Chondrocyte (in vitro differentiated cells): ENCODE data around the gene DENND4A. TPM values are rescaled to one million over a fixed set of nuclear protein-coding genes. Genes with fewer than 3 reads are reported as not detected.
A peak's percentile ranks its signal among the peaks of the same experiment; 100 is the strongest.

Source experiments
- DNase-seq: peaks from one replicate; pipeline ENCODE4 v3.0.0; 2021; ENCODE audit warnings: mixed read lengths, low spot score
- H3K27ac Mint-ChIP-seq: one replicate; pipeline ENCODE4 v1.8.0; 2021; ENCODE audit warnings: mild to moderate bottlenecking, moderate library complexity, mixed read lengths; ENCODE audit not compliant: unreplicated experiment
- H3K27me3 Mint-ChIP-seq: 2 replicates; pipeline ENCODE4 v1.8.0; 2021; ENCODE audit warnings: low read depth, mixed read lengths
- H3K36me3 Mint-ChIP-seq: 2 replicates; pipeline ENCODE4 v1.8.0; 2021; ENCODE audit warnings: low read depth, mixed read lengths
- H3K4me1 Mint-ChIP-seq: 2 replicates; pipeline ENCODE4 v1.8.0; 2021; ENCODE audit warnings: low read depth, mild to moderate bottlenecking, mixed read lengths
- H3K4me3 Mint-ChIP-seq: one replicate; pipeline ENCODE4 v1.8.0; 2021; ENCODE audit warnings: mild to moderate bottlenecking, moderate library complexity, mixed read lengths; ENCODE audit not compliant: unreplicated experiment
- H3K9me3 Mint-ChIP-seq: 2 replicates; pipeline ENCODE4 v1.8.0; 2021; ENCODE audit warnings: low read depth, mixed read lengths
- total RNA-seq: library from RNA; stranded (reverse); gene quantifications from 3 replicates; pipeline ENCODE4 v1.2.1, GENCODE V29; 2021
- TF ChIP-seq, protein P1 (sequence below): fragments of 200-600 bp; sonication (generic); IDR thresholded peaks from 2 replicates; pipeline ENCODE4 v1.5.0; 2021; ENCODE audit warnings: antibody characterized with exemption, mild to moderate bottlenecking, moderate library complexity

Gene DENND4A
- total RNA-seq, 1 donor from 2014 or later: 9.7 TPM

DNA sequence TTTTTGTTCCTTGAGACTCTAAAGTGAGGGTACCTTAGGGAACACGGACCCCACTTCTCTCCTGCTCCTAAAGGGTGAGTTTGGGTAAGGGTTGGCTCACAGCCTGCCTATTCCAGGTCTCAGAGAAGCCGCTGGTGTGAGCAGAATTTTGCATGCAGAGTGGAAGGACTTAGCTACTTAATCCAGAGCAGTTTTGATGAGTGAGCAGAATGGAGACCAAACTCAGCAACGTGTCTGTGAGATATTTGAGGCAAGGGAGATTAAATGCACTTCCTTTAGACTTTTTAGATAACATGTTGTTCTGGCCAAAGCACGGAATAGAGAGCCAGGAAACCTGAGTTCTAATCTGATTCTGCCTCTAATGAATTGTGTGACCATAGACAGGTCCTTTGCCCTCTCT lies 165.2 kb downstream of the DENND4A start:
- H3K4me1 Mint-ChIP-seq: no peaks in the 10 kb centered on the region
- TF ChIP-seq, protein P1, sequence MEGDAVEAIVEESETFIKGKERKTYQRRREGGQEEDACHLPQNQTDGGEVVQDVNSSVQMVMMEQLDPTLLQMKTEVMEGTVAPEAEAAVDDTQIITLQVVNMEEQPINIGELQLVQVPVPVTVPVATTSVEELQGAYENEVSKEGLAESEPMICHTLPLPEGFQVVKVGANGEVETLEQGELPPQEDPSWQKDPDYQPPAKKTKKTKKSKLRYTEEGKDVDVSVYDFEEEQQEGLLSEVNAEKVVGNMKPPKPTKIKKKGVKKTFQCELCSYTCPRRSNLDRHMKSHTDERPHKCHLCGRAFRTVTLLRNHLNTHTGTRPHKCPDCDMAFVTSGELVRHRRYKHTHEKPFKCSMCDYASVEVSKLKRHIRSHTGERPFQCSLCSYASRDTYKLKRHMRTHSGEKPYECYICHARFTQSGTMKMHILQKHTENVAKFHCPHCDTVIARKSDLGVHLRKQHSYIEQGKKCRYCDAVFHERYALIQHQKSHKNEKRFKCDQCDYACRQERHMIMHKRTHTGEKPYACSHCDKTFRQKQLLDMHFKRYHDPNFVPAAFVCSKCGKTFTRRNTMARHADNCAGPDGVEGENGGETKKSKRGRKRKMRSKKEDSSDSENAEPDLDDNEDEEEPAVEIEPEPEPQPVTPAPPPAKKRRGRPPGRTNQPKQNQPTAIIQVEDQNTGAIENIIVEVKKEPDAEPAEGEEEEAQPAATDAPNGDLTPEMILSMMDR: no peak
- H3K9me3 Mint-ChIP-seq: no peaks in the 10 kb centered on the region
- no peaks in the 10 kb centered on the region for H3K27me3 Mint-ChIP-seq
- peaks cover 17% of the 10 kb centered on the region for H3K36me3 Mint-ChIP-seq
- H3K4me3 Mint-ChIP-seq: no peak overlapping the region
- DNase-seq: no peak
- no peak overlapping the region for H3K27ac Mint-ChIP-seq

DNA sequence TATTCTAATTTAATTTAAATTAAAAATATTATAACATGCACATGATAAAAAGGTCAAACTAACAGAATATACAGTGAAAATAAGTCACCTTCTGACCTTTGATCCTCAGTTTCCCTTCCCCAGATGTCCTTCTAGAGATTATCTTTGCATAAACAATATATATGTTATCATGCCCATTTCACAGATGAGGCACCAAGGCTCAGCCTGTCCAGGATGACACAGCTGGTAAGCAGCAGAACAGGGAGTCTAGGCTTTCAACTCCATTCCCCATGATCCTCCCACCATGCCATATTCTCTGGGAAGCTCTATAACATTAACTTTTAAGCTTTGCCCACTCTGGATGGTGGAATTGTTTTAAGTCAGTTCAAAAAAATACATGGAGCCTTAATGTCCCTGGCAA lies 169.0 kb downstream of the DENND4A start:
- Mint-ChIP-seq H3K27ac (no peak overlapping the region), H3K4me1 (no peaks in the 10 kb centered on the region), H3K27me3 (no peaks in the 10 kb centered on the region), H3K36me3 (peaks cover 17% of the 10 kb centered on the region), H3K4me3 (no peak overlapping the region), H3K9me3 (no peaks in the 10 kb centered on the region)
- TF ChIP-seq, protein P1: no peak
- no peak for DNase-seq

DNA sequence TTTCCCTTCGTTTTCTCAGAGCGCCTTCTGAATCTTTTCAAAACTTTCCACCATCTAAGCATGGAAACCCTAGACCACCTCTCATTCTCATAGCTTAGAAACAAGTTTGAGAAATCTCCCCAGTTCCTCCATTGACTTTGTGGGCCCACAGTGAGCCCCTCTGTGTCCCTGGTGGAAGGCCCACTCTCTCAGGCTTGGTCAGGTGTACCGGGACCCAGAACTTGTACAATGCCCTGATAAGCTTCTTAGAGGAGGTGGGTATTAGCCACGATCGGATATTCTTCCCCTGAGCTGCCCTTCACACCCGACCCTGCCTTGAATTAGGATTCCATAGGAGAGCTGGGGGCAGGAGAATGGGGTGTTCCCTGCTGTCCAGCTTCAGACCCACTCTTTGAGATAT lies 170.5 kb downstream of the DENND4A start, which contains the start of gene SLC24A1:
Gene SLC24A1, plus strand, starts transcription at position 301 of the 400 bp plus-strand sequence. CDS start 2,143 bp downstream, outside the sequence.
- H3K27me3 Mint-ChIP-seq: no peaks in the 10 kb centered on the region
- DNase-seq: no peak
- peak within 1 kb of the TSS; percentile 15 for H3K27ac Mint-ChIP-seq
- H3K9me3 Mint-ChIP-seq: peaks cover 6% of the 10 kb centered on the region
- no peaks in the 10 kb centered on the region for H3K4me1 Mint-ChIP-seq
- TF ChIP-seq, protein P1: no peak
- H3K36me3 Mint-ChIP-seq: peaks cover 17% of the 10 kb centered on the region
- no peak within 1 kb of the TSS for H3K4me3 Mint-ChIP-seq

DNA sequence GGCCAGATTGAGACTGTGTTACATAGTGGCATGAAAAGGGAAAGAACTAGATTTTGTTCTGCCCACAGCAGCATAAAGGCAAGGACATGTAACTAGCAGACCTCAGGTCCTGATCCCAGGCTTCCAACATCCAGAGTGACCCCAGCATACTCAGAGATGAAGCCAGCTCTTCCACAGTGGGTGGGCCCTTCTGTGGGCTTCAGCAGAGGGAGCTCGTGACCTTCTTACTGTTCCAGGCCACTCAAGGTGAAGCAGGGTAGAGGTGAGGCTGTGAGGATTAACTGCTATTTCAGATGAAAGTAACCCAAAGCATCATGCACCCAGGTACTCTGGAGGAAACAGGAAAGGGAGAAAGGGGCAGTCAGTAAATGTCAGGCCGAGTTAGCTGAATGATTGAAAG lies 171.3 kb downstream of the DENND4A start:
- H3K36me3 Mint-ChIP-seq: peaks cover 12% of the 10 kb centered on the region
- no peaks in the 10 kb centered on the region for H3K4me1 Mint-ChIP-seq
- H3K27me3 Mint-ChIP-seq: no peaks in the 10 kb centered on the region
- no peak for DNase-seq
- H3K9me3 Mint-ChIP-seq: peaks cover 8% of the 10 kb centered on the region
- TF ChIP-seq, protein P1: no peak
- H3K4me3 Mint-ChIP-seq: no peak overlapping the region
- no peak overlapping the region for H3K27ac Mint-ChIP-seq

DNA sequence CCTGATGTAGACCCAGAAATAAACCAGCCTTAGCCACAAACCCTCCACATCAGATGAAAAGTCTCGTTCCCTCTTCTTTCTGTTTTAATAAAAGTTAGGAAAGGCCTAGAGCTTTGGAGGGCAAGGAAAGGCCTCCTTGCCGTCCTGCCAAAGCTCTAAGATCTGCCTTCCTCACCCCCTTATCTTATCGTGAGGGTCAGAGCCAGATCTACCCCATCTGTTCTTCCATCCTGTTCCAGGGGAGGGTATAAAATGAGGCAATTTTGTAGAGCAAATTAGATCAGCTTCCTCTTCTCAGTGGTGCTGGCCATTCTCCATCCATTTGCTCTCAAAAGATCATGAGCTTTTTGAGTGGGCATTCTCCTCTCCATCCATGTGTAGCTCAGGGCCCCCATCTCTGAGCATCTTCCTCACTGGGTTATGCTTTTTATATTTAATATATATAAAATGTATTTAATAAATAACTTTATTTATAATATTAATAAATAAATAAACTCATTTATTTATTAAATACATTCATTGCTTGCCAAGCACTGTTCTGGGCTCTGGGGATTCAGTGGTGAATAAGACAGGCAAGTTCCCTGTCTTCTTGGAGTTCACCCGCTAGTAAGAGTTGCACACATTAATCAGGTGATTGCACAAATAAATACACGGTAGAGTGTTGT lies 172.3 kb downstream of the DENND4A start:
- no peak for DNase-seq
- Mint-ChIP-seq H3K4me1 (no peaks in the 10 kb centered on the region), H3K9me3 (peaks cover 8% of the 10 kb centered on the region), H3K27ac (no peak overlapping the region), H3K36me3 (peaks cover 6% of the 10 kb centered on the region), H3K4me3 (no peak overlapping the region), H3K27me3 (no peaks in the 10 kb centered on the region)
- TF ChIP-seq, protein P1: no peak
